ENCODE measurements around the gene RREB1. TPM values are rescaled to one million over a fixed set of nuclear protein-coding genes. Genes with fewer than 3 reads are reported as not detected.

The RREB1 gene
- total RNA-seq, 2 donors from 2014 or later: 16.0 to 16.4 TPM

- peak in 1 of 2 donors; percentile 56 for ATAC-seq (replicated peaks in 1 of 2)
- H3K27me3 Mint-ChIP-seq (ENCODE audit: low read depth): no peaks in the 10 kb centered on the region
- H3K4me1 Mint-ChIP-seq (ENCODE audit: low read depth): peaks cover 32% of the 10 kb centered on the region
- H3K27ac Mint-ChIP-seq: no peak overlapping the region
- H3K9me3 Mint-ChIP-seq: no peaks in the 10 kb centered on the region
- no peak for DNase-seq
- H3K36me3 Mint-ChIP-seq (ENCODE audit: insufficient read depth in 2 of 2): peaks cover 0 to 3% of the 10 kb centered on the region in 2 donors
- no peak overlapping the region for H3K4me3 Mint-ChIP-seq
Measured at GRCh38 chr6:7201732-7202541, 94.2 kb downstream of the RREB1 start.

- peak overlapping the region; percentile 66 for H3K27ac Mint-ChIP-seq
- H3K4me1 Mint-ChIP-seq (ENCODE audit: low read depth): peaks cover 26% of the 10 kb centered on the region
- peaks cover 0 to 3% of the 10 kb centered on the region in 2 donors for H3K36me3 Mint-ChIP-seq (ENCODE audit: insufficient read depth in 2 of 2)
Measured at GRCh38 chr6:7202950-7203349, 95.2 kb downstream of the RREB1 start.

GRCh38 chr6:7203939-7204338 lies 96.2 kb downstream of the RREB1 start:
- Mint-ChIP-seq H3K27ac (no peak overlapping the region), H3K4me1 (ENCODE audit: low read depth) (peaks cover 26% of the 10 kb centered on the region), H3K27me3 (ENCODE audit: low read depth) (no peaks in the 10 kb centered on the region), H3K4me3 (no peak overlapping the region), H3K36me3 (ENCODE audit: insufficient read depth in 2 of 2) (peaks cover 0 to 3% of the 10 kb centered on the region in 2 donors), H3K9me3 (no peaks in the 10 kb centered on the region)
- no peak for ATAC-seq (replicated peaks in 1 of 2)
- no peak for DNase-seq

More at GRCh38 chr6:7202950-7203349, 95.2 kb downstream of the RREB1 start:
- DNase-seq: no peak
- Mint-ChIP-seq H3K27me3 (ENCODE audit: low read depth) (no peaks in the 10 kb centered on the region), H3K4me3 (no peak overlapping the region), H3K9me3 (no peaks in the 10 kb centered on the region)
- no peak for ATAC-seq (replicated peaks in 1 of 2)

- ATAC-seq (replicated peaks in 1 of 2) (no peak), DNase-seq (no peak)
- Mint-ChIP-seq H3K4me3 (no peak overlapping the region), H3K4me1 (ENCODE audit: low read depth) (peaks cover 18% of the 10 kb centered on the region), H3K27ac (peak overlapping the region; percentile 9), H3K27me3 (ENCODE audit: low read depth) (no peaks in the 10 kb centered on the region), H3K36me3 (ENCODE audit: insufficient read depth in 2 of 2) (peaks cover 0 to 3% of the 10 kb centered on the region in 2 donors), H3K9me3 (no peaks in the 10 kb centered on the region)
Measured at GRCh38 chr6:7204726-7205125, 97.0 kb downstream of the RREB1 start.

- Mint-ChIP-seq H3K27me3 (ENCODE audit: low read depth) (no peaks in the 10 kb centered on the region), H3K36me3 (ENCODE audit: insufficient read depth in 2 of 2) (peaks cover 0 to 7% of the 10 kb centered on the region in 2 donors), H3K9me3 (no peaks in the 10 kb centered on the region), H3K4me3 (no peak overlapping the region), H3K27ac (no peak overlapping the region), H3K4me1 (ENCODE audit: low read depth) (peaks cover 4% of the 10 kb centered on the region)
- ATAC-seq (replicated peaks in 1 of 2) (no peak), DNase-seq (no peak)
Measured at GRCh38 chr6:7207720-7208119, 100.0 kb downstream of the RREB1 start.

DNA sequence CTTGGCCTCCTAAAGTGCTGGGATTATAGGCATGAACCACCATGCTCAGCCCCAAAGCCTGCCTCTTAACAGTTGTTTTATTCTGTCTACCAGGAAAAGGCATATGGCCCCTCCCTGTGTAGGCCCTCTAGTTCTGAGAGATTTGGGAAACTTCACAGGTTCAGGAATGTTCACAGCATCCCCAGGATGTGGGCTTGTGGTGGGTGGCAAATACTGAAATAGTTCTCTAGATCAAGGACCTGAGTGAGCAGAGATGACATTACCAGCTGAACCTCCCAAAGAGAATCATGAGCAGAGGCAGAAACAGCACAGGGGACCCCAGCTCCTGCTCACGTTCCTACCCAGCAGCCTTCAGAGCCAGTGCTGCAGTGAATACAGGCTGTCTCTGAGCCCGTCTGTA lies 105.7 kb downstream of the RREB1 start:
- H3K27ac Mint-ChIP-seq: no peak overlapping the region
- no peaks in the 10 kb centered on the region for H3K4me1 Mint-ChIP-seq (ENCODE audit: low read depth)
- H3K9me3 Mint-ChIP-seq: no peaks in the 10 kb centered on the region
- no peak for ATAC-seq (replicated peaks in 1 of 2)
- H3K4me3 Mint-ChIP-seq: no peak overlapping the region
- H3K36me3 Mint-ChIP-seq (ENCODE audit: insufficient read depth in 2 of 2): peaks cover 2 to 14% of the 10 kb centered on the region in 2 donors
- H3K27me3 Mint-ChIP-seq (ENCODE audit: low read depth): no peaks in the 10 kb centered on the region
- no peak for DNase-seq

DNA sequence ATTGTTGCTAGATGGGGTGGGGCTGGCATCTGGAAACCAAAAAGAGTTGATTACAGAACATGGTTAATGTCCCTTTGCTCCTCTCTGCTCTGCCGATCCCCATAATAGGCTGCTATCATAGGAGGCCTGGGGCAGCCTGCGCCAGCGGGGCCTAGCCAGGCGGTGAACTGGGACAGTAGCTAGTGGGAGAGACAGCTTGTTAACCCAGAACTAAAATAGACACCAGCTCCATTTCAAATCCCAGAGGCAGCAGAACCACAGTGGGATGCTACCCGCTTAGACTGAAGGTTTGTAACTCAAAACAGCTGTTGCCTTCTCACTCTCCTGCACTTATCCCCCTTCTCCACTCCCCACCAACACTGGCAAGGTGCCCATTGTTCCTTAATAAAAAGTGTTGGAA lies 106.7 kb downstream of the RREB1 start:
- ATAC-seq (replicated peaks in 1 of 2) (no peak), DNase-seq (no peak)
- Mint-ChIP-seq H3K27me3 (ENCODE audit: low read depth) (no peaks in the 10 kb centered on the region), H3K27ac (no peak overlapping the region), H3K4me3 (no peak overlapping the region), H3K4me1 (ENCODE audit: low read depth) (peaks cover 3% of the 10 kb centered on the region), H3K9me3 (no peaks in the 10 kb centered on the region), H3K36me3 (ENCODE audit: insufficient read depth in 2 of 2) (peaks cover 2 to 14% of the 10 kb centered on the region in 2 donors)

DNA sequence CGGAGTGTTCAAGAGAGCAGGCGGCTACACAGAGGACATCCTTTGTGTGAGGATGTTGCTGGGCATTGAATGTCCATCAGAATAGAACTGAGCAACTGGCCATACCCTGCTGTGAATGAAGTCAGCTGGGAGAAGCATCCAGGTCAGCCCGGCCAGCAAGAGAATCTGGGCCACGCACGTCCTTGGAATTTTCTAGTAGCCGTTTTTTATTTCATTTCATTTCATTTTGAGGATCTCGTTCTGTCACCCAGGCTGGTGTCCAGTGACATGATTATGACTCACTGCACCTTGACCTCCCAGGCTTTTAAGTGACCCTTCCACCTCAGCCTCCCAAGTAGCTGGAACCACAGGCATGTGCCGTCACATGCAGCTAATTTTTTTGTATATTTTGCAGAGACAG lies 107.4 kb downstream of the RREB1 start:
- no peaks in the 10 kb centered on the region for H3K9me3 Mint-ChIP-seq
- DNase-seq (no peak), ATAC-seq (replicated peaks in 1 of 2) (no peak)
- H3K27ac Mint-ChIP-seq: no peak overlapping the region
- H3K36me3 Mint-ChIP-seq (ENCODE audit: insufficient read depth in 2 of 2): peaks cover 2 to 16% of the 10 kb centered on the region in 2 donors
- H3K4me3 Mint-ChIP-seq: no peak overlapping the region
- no peaks in the 10 kb centered on the region for H3K27me3 Mint-ChIP-seq (ENCODE audit: low read depth)
- peaks cover 8% of the 10 kb centered on the region for H3K4me1 Mint-ChIP-seq (ENCODE audit: low read depth)

- Mint-ChIP-seq H3K4me3 (no peak overlapping the region), H3K4me1 (ENCODE audit: low read depth) (peaks cover 8% of the 10 kb centered on the region), H3K9me3 (no peaks in the 10 kb centered on the region), H3K36me3 (ENCODE audit: insufficient read depth in 2 of 2) (peaks cover 2 to 17% of the 10 kb centered on the region in 2 donors), H3K27ac (no peak overlapping the region), H3K27me3 (ENCODE audit: low read depth) (no peaks in the 10 kb centered on the region)
- no peak for ATAC-seq (replicated peaks in 1 of 2)
- no peak for DNase-seq
Measured at GRCh38 chr6:7215798-7216231, 108.1 kb downstream of the RREB1 start.

DNA sequence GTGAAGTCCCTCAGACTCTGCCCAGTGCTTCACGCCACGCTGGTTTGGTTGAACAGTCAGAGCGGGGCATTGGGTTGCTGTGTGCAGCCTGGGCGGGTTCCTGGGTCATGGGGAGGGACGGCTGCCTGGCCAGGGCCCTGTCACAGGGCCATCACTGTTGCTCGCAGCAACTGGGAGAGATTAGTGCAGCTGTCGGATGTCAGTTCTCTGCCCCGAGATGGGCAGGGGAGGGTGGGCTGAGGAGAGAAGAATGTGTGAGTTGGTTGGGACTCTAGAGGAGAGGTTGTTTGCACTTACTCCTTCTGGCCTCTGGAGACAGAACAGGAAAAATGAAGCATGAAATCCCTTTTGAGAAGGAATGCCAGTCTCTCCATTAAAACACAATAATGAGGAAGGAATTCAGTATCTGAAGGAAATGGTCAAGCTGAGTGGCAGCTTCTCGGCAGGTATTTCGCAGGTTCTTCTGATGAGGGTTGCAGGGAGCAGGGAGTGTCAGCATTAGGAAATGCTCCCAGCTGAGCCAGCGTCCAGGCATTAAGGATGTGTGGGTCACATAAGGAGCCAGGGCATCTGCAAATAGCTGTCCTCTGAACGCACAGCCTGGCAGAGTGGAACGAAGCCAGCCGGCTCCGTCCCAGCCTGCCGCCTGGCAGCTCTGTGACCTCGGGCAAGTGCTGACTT lies 109.3 kb downstream of the RREB1 start:
- Mint-ChIP-seq H3K27me3 (ENCODE audit: low read depth) (no peaks in the 10 kb centered on the region), H3K4me1 (ENCODE audit: low read depth) (peaks cover 8% of the 10 kb centered on the region), H3K9me3 (no peaks in the 10 kb centered on the region), H3K27ac (no peak overlapping the region), H3K36me3 (ENCODE audit: insufficient read depth in 2 of 2) (peaks cover 2 to 12% of the 10 kb centered on the region in 2 donors), H3K4me3 (no peak overlapping the region)
- no peak for ATAC-seq (replicated peaks in 1 of 2)
- no peak for DNase-seq

DNA sequence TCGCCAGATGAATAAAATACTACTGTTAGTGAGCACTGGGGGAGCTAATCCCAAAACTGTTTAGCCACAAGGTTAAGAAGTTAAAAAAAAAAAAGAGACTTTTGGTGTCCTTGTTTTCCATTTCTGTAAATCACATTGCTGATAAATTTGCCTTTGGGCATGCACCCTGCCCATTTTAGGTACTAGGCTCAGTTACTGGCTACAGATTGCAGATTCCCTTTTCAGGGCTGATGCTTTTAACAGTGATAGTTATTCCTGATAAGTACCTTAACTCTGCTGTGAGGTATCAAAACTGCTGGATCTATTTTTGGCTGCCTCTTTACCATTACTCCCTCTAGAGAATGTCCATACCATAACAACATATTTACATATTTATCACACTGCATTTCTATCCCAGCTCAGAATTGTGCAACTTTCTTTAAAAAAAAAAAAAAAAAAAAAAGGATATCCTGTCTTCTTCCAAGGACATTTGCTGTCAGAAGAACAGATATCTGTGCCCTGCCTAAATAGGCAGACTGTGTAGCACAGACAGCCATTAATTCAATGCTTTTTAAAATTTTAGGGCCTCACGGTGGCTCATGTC lies 110.7 kb downstream of the RREB1 start:
- Mint-ChIP-seq H3K27ac (no peak overlapping the region), H3K4me1 (ENCODE audit: low read depth) (peaks cover 8% of the 10 kb centered on the region), H3K4me3 (no peak overlapping the region), H3K27me3 (ENCODE audit: low read depth) (no peaks in the 10 kb centered on the region), H3K9me3 (no peaks in the 10 kb centered on the region), H3K36me3 (ENCODE audit: insufficient read depth in 2 of 2) (peaks cover 2 to 10% of the 10 kb centered on the region in 2 donors)
- no peak for DNase-seq
- no peak for ATAC-seq (replicated peaks in 1 of 2)

- ATAC-seq (replicated peaks in 1 of 2) (peak; percentile 75 to 88), DNase-seq (peak; percentile 32 to 57)
- Mint-ChIP-seq H3K9me3 (no peaks in the 10 kb centered on the region), H3K36me3 (ENCODE audit: insufficient read depth in 2 of 2) (peaks cover 2 to 10% of the 10 kb centered on the region in 2 donors), H3K4me3 (no peak overlapping the region), H3K27me3 (ENCODE audit: low read depth) (no peaks in the 10 kb centered on the region), H3K4me1 (ENCODE audit: low read depth) (peaks cover 8% of the 10 kb centered on the region), H3K27ac (no peak overlapping the region)
Measured at GRCh38 chr6:7219310-7219709, 111.5 kb downstream of the RREB1 start.

DNA sequence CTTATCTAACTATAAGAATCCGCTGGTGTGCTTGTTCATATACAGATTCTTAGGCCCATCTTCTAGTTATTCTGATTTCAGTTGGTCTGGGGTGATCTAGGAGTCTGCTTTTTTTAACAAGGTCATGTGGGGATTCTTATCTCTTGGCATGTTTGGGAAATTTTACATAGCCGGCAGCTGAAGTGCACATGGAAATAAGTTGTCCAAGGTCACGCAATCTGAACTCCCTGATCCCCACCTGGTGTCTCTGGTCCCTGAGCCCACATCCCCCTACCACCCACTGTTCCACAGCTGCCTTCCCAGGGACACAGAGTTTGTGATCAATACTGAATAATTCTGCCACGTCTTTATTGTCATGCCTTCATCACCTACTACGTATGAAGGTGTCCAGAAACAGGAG lies 114.4 kb downstream of the RREB1 start:
- Mint-ChIP-seq H3K9me3 (no peaks in the 10 kb centered on the region), H3K36me3 (ENCODE audit: insufficient read depth in 2 of 2) (peaks cover 0 to 6% of the 10 kb centered on the region in 2 donors), H3K4me3 (no peak overlapping the region), H3K27me3 (ENCODE audit: low read depth) (no peaks in the 10 kb centered on the region), H3K27ac (no peak overlapping the region), H3K4me1 (ENCODE audit: low read depth) (peaks cover 8% of the 10 kb centered on the region)
- ATAC-seq (replicated peaks in 1 of 2) (no peak), DNase-seq (no peak)

Data from activated T-cell treated with anti-CD3 and anti-CD28 coated beads, Interleukin-2, amount 50 U/mL, for 72 hours (primary cell).